ENCODE results near the gene CYTIP. TPM values are rescaled to one million over a fixed set of nuclear protein-coding genes. Genes with fewer than 3 reads are reported as not detected.
"Not testable (repeated sequence)": the region's sequence is repeated elsewhere in the genome, so short reads cannot be mapped to it uniquely, and the experiment has no call there.

CYTIP gene
- total and polyA plus RNA-seq, 7 donors: 2.5 to 36.4 (median 4.3) TPM

GRCh38 chr2:157376041-157376440, 67.8 kb downstream of the CYTIP start:
- no peak for TF ChIP-seq CTCF (IDR thresholded peaks at IDR 0.05)
- no peak for TF ChIP-seq POLR2AphosphoS5 (IDR thresholded peaks at IDR 0.05)
- TF ChIP-seq POLR2A (IDR thresholded peaks at IDR 0.05): no peak
- no peak for TF ChIP-seq EP300 (IDR thresholded peaks at IDR 0.05)
- 36 to 65% methylated on average over 3 of the region's 3 CpGs for WGBS, 2 donors
- peaks cover 0 to 8% (median 4%) of the 10 kb centered on the region in 4 donors for H3K9me3 ChIP-seq
- H3K4me3 ChIP-seq: no peak overlapping the region
- no peaks in the 10 kb centered on the region for H3K4me1 ChIP-seq
- no peaks in the 10 kb centered on the region for H3K27me3 ChIP-seq
- H3K27ac ChIP-seq: no peak overlapping the region
- H3K36me3 ChIP-seq: no peaks in the 10 kb centered on the region
- intact Hi-C loops (cut with DNase I): no loop called here
- DNase-seq: no peak

DNA sequence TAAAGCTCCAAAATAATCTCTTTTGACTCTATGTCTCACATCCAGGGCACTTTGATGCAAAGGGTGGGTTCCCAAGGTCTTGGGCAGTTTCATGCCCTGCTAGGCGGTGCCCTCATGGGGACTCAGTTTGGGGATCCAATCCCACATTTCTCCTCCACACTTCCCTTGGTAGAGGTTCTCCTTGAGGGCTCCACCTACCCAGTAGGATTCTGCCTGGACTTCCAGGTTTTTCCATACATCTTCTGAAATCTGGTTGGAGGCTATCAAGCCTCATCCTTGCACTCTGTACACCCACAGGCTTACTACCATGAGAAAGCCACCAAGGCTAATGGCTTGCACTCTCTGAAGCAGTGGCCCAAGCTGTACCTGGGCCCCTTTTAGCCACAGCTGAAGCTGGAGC, 68.5 kb downstream of the CYTIP start:
- no peak overlapping the region for H3K27ac ChIP-seq
- peaks cover 0 to 8% (median 4%) of the 10 kb centered on the region in 4 donors for H3K9me3 ChIP-seq
- no peak for DNase-seq
- H3K4me1 ChIP-seq: no peaks in the 10 kb centered on the region
- intact Hi-C loops (cut with DNase I): no loop called here
- TF ChIP-seq POLR2A (IDR thresholded peaks at IDR 0.05) (no peak), EP300 (IDR thresholded peaks at IDR 0.05) (no peak), CTCF (IDR thresholded peaks at IDR 0.05) (no peak)
- 92 to 93% methylated on average over 1 of the region's 1 CpG for WGBS, 2 donors
- no peaks in the 10 kb centered on the region for H3K36me3 ChIP-seq
- no peaks in the 10 kb centered on the region for H3K27me3 ChIP-seq
- H3K4me3 ChIP-seq: no peak overlapping the region

DNA sequence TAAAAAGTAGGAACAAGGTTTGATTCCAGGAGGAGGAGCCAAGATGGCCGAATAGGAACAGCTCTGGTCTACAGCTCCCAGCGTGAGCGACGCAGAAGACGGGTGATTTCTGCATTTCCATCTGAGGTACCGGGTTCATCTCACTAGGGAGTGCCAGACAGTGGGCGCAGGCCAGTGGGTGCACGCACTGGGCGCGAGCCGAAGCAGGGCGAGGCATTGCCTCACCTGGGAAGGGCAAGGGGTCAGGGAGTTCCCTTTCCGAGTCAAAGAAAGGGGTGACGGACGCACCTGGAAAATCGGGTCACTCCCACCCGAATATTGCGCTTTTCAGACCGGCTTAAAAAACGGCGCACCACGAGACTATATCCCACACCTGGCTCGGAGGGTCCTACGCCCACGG, 75.4 kb downstream of the CYTIP start:
- H3K27ac ChIP-seq; DNase-seq; H3K27me3 ChIP-seq; H3K4me3 ChIP-seq; H3K9me3 ChIP-seq; intact Hi-C loops (cut with DNase I); H3K4me1 ChIP-seq; H3K36me3 ChIP-seq: not testable (repeated sequence)
- 93 to 96% methylated on average over 15 to 16 of the region's 25 CpGs for WGBS, 2 donors

- intact Hi-C loops (cut with DNase I): no loop called here
- Histone ChIP-seq H3K27me3 (no peaks in the 10 kb centered on the region), H3K4me1 (peaks cover 0 to 8% (median 0%) of the 10 kb centered on the region in 4 donors), H3K36me3 (no peaks in the 10 kb centered on the region), H3K27ac (no peak overlapping the region), H3K9me3 (no peaks in the 10 kb centered on the region), H3K4me3 (no peak overlapping the region)
- DNase-seq: no peak
- WGBS, 2 donors: 79 to 82% methylated on average over 1 of the region's 1 CpG
- TF ChIP-seq POLR2AphosphoS5 (IDR thresholded peaks at IDR 0.05): no peak
- no peak for TF ChIP-seq POLR2A (IDR thresholded peaks at IDR 0.05)
- no peak for TF ChIP-seq EP300 (IDR thresholded peaks at IDR 0.05)
- no peak for TF ChIP-seq CTCF (IDR thresholded peaks at IDR 0.05)
Measured at GRCh38 chr2:157367704-157368103, 76.2 kb downstream of the CYTIP start.

Other genes starting within 250 kb of the CYTIP start
- gene GALNT5, start 186.4 kb downstream of the CYTIP start, total RNA-seq: 1 to 10 TPM in 2 of 4 donors, under 1 TPM in 1, not detected in 1; under 0.01 to 1.1 (median 1.1) TPM
- 1 to 10 TPM; 3.6 to 9.4 (median 3.9) TPM for gene GALNT5, start 186.4 kb downstream of the CYTIP start, polyA plus RNA-seq
- gene ERMN, start 118.3 kb downstream of the CYTIP start, total RNA-seq: under 1 TPM in 1 of 4 donors, not detected in 3; 0.27 TPM
- gene ERMN, start 118.3 kb downstream of the CYTIP start, polyA plus RNA-seq: under 1 TPM in 1 of 3 donors, not detected in 2; 0.67 TPM
- 1 to 10 TPM in 2 of 4 donors, under 1 TPM in 2; 0.14 to 1.9 (median 0.70) TPM for gene ACVR1C, start 184.8 kb upstream of the CYTIP start, total RNA-seq
- gene ACVR1C, start 184.8 kb upstream of the CYTIP start, polyA plus RNA-seq: 1 to 10 TPM; 1.6 to 2.4 (median 2.2) TPM

Data from sigmoid colon (tissue), 7 donors.